ENCODE results near the gene C22orf15. TPM values are rescaled to one million over a fixed set of nuclear protein-coding genes. Genes with fewer than 3 reads are reported as not detected.

Gene C22orf15
- total RNA-seq, 1 donor = 0.72 TPM

DNA sequence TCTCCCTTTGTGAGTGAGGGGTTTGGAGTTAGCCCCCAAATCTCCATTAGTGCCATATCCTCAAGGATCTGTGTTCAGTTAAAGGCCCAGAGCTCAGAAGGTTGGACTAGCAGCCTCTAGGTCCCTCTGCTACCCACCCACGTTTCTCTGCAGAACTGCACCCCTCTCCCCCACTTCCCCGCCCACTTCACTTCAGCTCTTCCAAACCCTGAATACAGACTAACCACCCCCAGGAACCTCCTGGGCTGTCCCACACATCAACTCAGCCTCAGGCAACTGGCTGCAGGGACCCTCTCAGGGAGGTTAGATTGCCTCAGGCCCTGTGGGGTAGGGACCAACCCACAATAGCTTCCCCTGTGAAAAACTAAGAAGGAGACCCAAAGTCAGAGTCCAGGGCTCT, 9.4 kb upstream of the C22orf15 start:
- Histone ChIP-seq H3K27ac (ENCODE audit: low read depth, low read length) (no peak overlapping the region), H3K4me1 (ENCODE audit: insufficient read depth, low read length) (peaks cover 13% of the 10 kb centered on the region), H2AFZ (ENCODE audit: low read length) (no peak overlapping the region), H3K9me3 (ENCODE audit: low read depth, low read length) (no peaks in the 10 kb centered on the region), H4K20me1 (ENCODE audit: insufficient read depth, low read length) (no peaks in the 10 kb centered on the region), H3K4me3 (ENCODE audit: insufficient read depth, low read length) (no peak overlapping the region), H3K27me3 (ENCODE audit: insufficient read depth, low read length) (no peaks in the 10 kb centered on the region), H3K4me2 (ENCODE audit: insufficient read depth, low read length) (no peak overlapping the region), H3K36me3 (ENCODE audit: insufficient read depth, low read length) (no peaks in the 10 kb centered on the region), H3K79me2 (ENCODE audit: insufficient read depth, low read length) (peaks cover 3% of the 10 kb centered on the region)
- peak; percentile 38 for DNase-seq (ENCODE audit: insufficient read length, low spot score, missing footprints)
- TF ChIP-seq, protein P1, sequence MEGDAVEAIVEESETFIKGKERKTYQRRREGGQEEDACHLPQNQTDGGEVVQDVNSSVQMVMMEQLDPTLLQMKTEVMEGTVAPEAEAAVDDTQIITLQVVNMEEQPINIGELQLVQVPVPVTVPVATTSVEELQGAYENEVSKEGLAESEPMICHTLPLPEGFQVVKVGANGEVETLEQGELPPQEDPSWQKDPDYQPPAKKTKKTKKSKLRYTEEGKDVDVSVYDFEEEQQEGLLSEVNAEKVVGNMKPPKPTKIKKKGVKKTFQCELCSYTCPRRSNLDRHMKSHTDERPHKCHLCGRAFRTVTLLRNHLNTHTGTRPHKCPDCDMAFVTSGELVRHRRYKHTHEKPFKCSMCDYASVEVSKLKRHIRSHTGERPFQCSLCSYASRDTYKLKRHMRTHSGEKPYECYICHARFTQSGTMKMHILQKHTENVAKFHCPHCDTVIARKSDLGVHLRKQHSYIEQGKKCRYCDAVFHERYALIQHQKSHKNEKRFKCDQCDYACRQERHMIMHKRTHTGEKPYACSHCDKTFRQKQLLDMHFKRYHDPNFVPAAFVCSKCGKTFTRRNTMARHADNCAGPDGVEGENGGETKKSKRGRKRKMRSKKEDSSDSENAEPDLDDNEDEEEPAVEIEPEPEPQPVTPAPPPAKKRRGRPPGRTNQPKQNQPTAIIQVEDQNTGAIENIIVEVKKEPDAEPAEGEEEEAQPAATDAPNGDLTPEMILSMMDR (IDR thresholded peaks at IDR 0.05; ENCODE audit: extremely low read depth, low read depth, low read length) = no peak

DNA sequence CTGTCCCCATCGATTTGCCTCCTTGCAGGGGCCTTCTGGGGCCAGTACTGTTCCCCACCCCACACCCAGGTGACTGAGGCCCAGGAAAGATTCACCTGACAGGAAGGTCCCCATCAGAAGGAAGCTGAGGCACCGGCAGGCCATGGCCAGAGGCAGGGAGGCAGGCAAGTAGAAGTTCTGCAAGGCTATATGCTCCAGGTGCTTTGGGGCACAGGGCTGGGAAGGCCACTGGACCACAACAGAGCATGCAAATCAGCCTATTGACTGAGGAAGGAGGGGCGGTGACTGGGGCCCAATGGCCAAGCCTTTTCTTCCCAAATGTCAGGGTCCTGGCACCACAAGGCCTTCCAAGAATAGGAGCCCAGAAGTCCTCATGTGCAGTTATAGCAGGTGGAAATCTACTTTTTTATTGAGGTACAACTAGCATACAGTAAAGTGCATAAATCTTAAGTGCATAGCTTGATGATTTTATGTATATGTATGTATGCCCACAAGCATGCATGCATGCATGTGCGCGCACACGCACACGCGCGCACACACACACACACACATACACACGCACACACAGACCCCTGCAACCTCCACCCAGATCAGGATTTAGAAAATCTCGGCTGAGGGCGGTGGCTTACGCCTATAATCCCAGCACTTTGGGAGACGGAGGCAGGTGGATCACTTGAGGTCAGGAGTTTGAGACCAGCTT, 8.4 kb upstream of the C22orf15 start, which contains the start of gene VPREB3:
Gene VPREB3 (minus strand): TSS at position 206 of the 700 bp plus-strand sequence. CDS start 62 bp downstream, at position 144.
- Histone ChIP-seq H3K79me2 (ENCODE audit: insufficient read depth, low read length) (peaks cover 3% of the 10 kb centered on the region), H3K4me2 (ENCODE audit: insufficient read depth, low read length) (no peak within 1 kb of the TSS), H3K4me1 (ENCODE audit: insufficient read depth, low read length) (peaks cover 13% of the 10 kb centered on the region), H3K36me3 (ENCODE audit: insufficient read depth, low read length) (no peaks in the 10 kb centered on the region), H4K20me1 (ENCODE audit: insufficient read depth, low read length) (no peaks in the 10 kb centered on the region), H3K4me3 (ENCODE audit: insufficient read depth, low read length) (no peak within 1 kb of the TSS), H2AFZ (ENCODE audit: low read length) (no peak within 1 kb of the TSS), H3K9me3 (ENCODE audit: low read depth, low read length) (no peaks in the 10 kb centered on the region), H3K27ac (ENCODE audit: low read depth, low read length) (no peak within 1 kb of the TSS), H3K27me3 (ENCODE audit: insufficient read depth, low read length) (no peaks in the 10 kb centered on the region)
- DNase-seq (ENCODE audit: insufficient read length, low spot score, missing footprints) = peak; percentile 51
- TF ChIP-seq, protein P1 (IDR thresholded peaks at IDR 0.05; ENCODE audit: extremely low read depth, low read depth, low read length) = no peak

GRCh38 chr22:23754980-23755636, 7.7 kb upstream of the C22orf15 start:
- no peaks in the 10 kb centered on the region for H3K9me3 ChIP-seq (ENCODE audit: low read depth, low read length)
- TF ChIP-seq, protein P1 (IDR thresholded peaks at IDR 0.05; ENCODE audit: extremely low read depth, low read depth, low read length) = no peak
- peak; percentile 82 for DNase-seq (ENCODE audit: insufficient read length, low spot score, missing footprints)
- H3K4me3 ChIP-seq (ENCODE audit: insufficient read depth, low read length) = no peak overlapping the region
- no peaks in the 10 kb centered on the region for H3K36me3 ChIP-seq (ENCODE audit: insufficient read depth, low read length)
- H4K20me1 ChIP-seq (ENCODE audit: insufficient read depth, low read length) = no peaks in the 10 kb centered on the region
- H3K4me2 ChIP-seq (ENCODE audit: insufficient read depth, low read length) = no peak overlapping the region
- peaks cover 5% of the 10 kb centered on the region for H3K4me1 ChIP-seq (ENCODE audit: insufficient read depth, low read length)
- H3K27ac ChIP-seq (ENCODE audit: low read depth, low read length) = no peak overlapping the region
- no peaks in the 10 kb centered on the region for H3K27me3 ChIP-seq (ENCODE audit: insufficient read depth, low read length)
- H3K79me2 ChIP-seq (ENCODE audit: insufficient read depth, low read length) = no peaks in the 10 kb centered on the region
- no peak overlapping the region for H2AFZ ChIP-seq (ENCODE audit: low read length)

- no peaks in the 10 kb centered on the region for H3K9me3 ChIP-seq (ENCODE audit: low read depth, low read length)
- DNase-seq (ENCODE audit: insufficient read length, low spot score, missing footprints) = peak; percentile 52
- no peak overlapping the region for H3K27ac ChIP-seq (ENCODE audit: low read depth, low read length)
- no peak overlapping the region for H3K4me3 ChIP-seq (ENCODE audit: insufficient read depth, low read length)
- TF ChIP-seq, protein P1 (IDR thresholded peaks at IDR 0.05; ENCODE audit: extremely low read depth, low read depth, low read length) = no peak
- H3K27me3 ChIP-seq (ENCODE audit: insufficient read depth, low read length) = no peaks in the 10 kb centered on the region
- no peak overlapping the region for H2AFZ ChIP-seq (ENCODE audit: low read length)
- H4K20me1 ChIP-seq (ENCODE audit: insufficient read depth, low read length) = no peaks in the 10 kb centered on the region
- H3K4me2 ChIP-seq (ENCODE audit: insufficient read depth, low read length) = no peak overlapping the region
- no peaks in the 10 kb centered on the region for H3K4me1 ChIP-seq (ENCODE audit: insufficient read depth, low read length)
- no peaks in the 10 kb centered on the region for H3K79me2 ChIP-seq (ENCODE audit: insufficient read depth, low read length)
- H3K36me3 ChIP-seq (ENCODE audit: insufficient read depth, low read length) = no peaks in the 10 kb centered on the region
These were observed 7.1 kb upstream of the C22orf15 start for GRCh38 chr22:23755711-23756110.

Data from osteoblast (primary cell).